Activated naive CD8-positive, alpha-beta T cell treated with anti-CD3 and anti-CD28 coated beads for 36 hours (primary cell): ENCODE results near the gene AASDH. TPM values are rescaled to one million over a fixed set of nuclear protein-coding genes. Genes with fewer than 3 reads are reported as not detected.

Source experiments
- DNase-seq: peaks from one replicate; pipeline ENCODE4 v3.0.0; 2021
- H3K27ac Mint-ChIP-seq: one replicate; pipeline ENCODE4 v1.8.0; 2022; ENCODE audit warnings: mild to moderate bottlenecking, moderate library complexity, mixed read lengths
- H3K27me3 Mint-ChIP-seq: one replicate; pipeline ENCODE4 v1.8.0; 2022; ENCODE audit warnings: mild to moderate bottlenecking, mixed read lengths
- H3K36me3 Mint-ChIP-seq: one replicate; pipeline ENCODE4 v1.8.0; 2021; ENCODE audit warnings: mild to moderate bottlenecking, mixed read lengths
- H3K4me1 Mint-ChIP-seq: one replicate; pipeline ENCODE4 v1.8.0; 2021; ENCODE audit warnings: mixed read lengths
- H3K4me3 Mint-ChIP-seq: one replicate; pipeline ENCODE4 v1.8.0; 2022; ENCODE audit warnings: mild to moderate bottlenecking, moderate library complexity, mixed read lengths
- H3K9me3 Mint-ChIP-seq: one replicate; pipeline ENCODE4 v1.8.0; 2022; ENCODE audit warnings: mixed read lengths
- total RNA-seq, 2 experiments: library from RNA; stranded (reverse); gene quantifications; one replicate each; pipeline ENCODE4 v1.2.3, GENCODE V29; 2021

AASDH gene
- total RNA-seq, 2 experiments from 2014 or later: 9.7 to 11.4 TPM

- no peaks in the 10 kb centered on the region for H3K4me1 Mint-ChIP-seq
- no peaks in the 10 kb centered on the region for H3K36me3 Mint-ChIP-seq
- no peak overlapping the region for H3K4me3 Mint-ChIP-seq
- no peaks in the 10 kb centered on the region for H3K9me3 Mint-ChIP-seq
- H3K27ac Mint-ChIP-seq: no peak overlapping the region
- DNase-seq: no peak
- no peaks in the 10 kb centered on the region for H3K27me3 Mint-ChIP-seq
Measured at GRCh38 chr4:56315041-56315440, 72.2 kb downstream of the AASDH start.

DNA sequence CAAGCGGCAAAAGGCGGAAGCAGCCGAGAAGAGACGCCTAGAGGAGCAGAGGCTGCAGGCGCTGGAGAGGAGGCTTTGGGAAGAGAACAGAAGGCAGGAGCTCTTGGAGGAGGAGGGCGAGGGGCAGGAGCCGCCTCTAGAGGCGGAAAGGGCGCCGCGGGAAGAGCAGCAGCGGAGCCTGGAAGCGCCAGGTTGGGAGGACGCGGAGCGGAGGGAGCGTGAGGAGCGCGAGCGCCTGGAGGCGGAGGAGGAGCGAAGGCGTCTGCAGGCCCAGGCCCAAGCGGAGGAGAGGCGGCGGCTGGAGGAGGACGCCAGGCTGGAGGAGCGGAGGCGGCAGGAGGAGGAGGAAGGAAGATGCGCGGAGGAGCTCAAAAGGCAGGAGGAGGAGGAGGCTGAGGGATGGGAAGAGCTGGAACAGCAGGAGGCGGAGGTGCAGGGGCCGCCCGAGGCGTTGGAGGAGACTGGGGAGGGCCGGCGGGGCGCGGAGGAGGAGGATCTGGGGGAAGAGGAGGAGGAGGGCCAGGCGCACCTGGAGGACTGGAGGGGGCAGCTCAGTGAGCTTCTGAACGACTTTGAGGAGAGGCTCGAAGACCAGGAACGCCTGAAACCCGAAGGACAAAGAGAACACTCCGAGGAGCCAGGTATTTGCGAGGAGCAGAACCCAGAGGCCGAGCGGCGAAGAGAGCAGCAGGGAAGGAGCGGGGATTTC, 72.9 kb downstream of the AASDH start:
- Mint-ChIP-seq H3K27ac (no peak overlapping the region), H3K27me3 (no peaks in the 10 kb centered on the region), H3K36me3 (no peaks in the 10 kb centered on the region), H3K4me1 (no peaks in the 10 kb centered on the region), H3K9me3 (no peaks in the 10 kb centered on the region), H3K4me3 (no peak overlapping the region)
- DNase-seq: no peak

- H3K4me3 Mint-ChIP-seq: no peak overlapping the region
- H3K27ac Mint-ChIP-seq: no peak overlapping the region
- H3K27me3 Mint-ChIP-seq: no peaks in the 10 kb centered on the region
- no peak for DNase-seq
- H3K36me3 Mint-ChIP-seq: no peaks in the 10 kb centered on the region
- no peaks in the 10 kb centered on the region for H3K9me3 Mint-ChIP-seq
- H3K4me1 Mint-ChIP-seq: no peaks in the 10 kb centered on the region
Measured at GRCh38 chr4:56313132-56313531, 74.2 kb downstream of the AASDH start.

- no peaks in the 10 kb centered on the region for H3K4me1 Mint-ChIP-seq
- H3K27ac Mint-ChIP-seq: no peak overlapping the region
- no peak overlapping the region for H3K4me3 Mint-ChIP-seq
- no peaks in the 10 kb centered on the region for H3K27me3 Mint-ChIP-seq
- H3K36me3 Mint-ChIP-seq: no peaks in the 10 kb centered on the region
- no peaks in the 10 kb centered on the region for H3K9me3 Mint-ChIP-seq
- no peak for DNase-seq
Measured at GRCh38 chr4:56311299-56311975, 75.9 kb downstream of the AASDH start.

GRCh38 chr4:56310401-56311125, 76.7 kb downstream of the AASDH start:
- Mint-ChIP-seq H3K27ac (no peak overlapping the region), H3K27me3 (no peaks in the 10 kb centered on the region), H3K9me3 (no peaks in the 10 kb centered on the region), H3K4me1 (no peaks in the 10 kb centered on the region), H3K36me3 (no peaks in the 10 kb centered on the region), H3K4me3 (no peak overlapping the region)
- DNase-seq: no peak

DNA sequence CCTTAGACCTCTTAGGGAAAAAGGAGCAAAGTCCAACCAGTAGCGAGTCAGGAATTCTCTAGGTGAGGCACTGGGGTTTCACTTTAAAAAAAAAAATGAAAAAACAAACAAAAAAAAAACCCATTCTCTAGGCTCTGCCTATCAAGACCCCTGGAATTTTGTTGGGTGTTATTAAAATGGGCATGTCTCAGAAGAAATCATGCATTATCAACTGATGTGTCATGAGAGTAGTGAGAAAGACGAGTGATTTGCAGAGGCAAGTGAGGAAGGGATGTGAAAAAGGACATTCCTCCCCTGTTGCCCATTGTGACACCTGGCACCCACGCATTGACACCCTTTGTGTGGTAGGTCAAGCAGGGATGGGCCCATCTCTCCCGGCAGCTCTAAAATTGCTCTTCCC, 78.9 kb downstream of the AASDH start:
- Mint-ChIP-seq H3K9me3 (no peaks in the 10 kb centered on the region), H3K27me3 (no peaks in the 10 kb centered on the region), H3K36me3 (no peaks in the 10 kb centered on the region), H3K4me1 (no peaks in the 10 kb centered on the region), H3K27ac (no peak overlapping the region), H3K4me3 (no peak overlapping the region)
- no peak for DNase-seq

DNA sequence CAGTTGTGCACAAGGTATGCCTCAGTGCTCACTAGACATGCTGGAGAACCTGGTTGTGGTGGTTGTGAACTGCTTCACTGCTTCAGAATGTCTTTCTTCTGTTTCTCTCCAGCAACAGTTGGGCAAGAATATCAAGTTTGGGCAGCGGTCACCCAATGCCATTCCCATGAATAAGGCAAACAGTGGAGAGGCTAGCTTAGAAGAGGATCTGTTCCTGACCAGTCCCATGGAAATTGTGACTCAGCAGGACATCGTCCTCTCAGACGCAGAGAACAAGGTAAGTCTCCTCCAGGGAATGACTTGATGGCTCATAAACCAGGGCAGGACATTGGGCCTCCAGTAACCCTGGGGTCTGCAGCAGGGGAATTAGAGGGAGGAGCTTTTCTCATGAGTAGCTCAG, 79.9 kb downstream of the AASDH start:
- Mint-ChIP-seq H3K9me3 (no peaks in the 10 kb centered on the region), H3K4me1 (no peaks in the 10 kb centered on the region), H3K27ac (no peak overlapping the region), H3K27me3 (no peaks in the 10 kb centered on the region), H3K4me3 (no peak overlapping the region), H3K36me3 (no peaks in the 10 kb centered on the region)
- no peak for DNase-seq

GRCh38 chr4:56305390-56305789, 81.9 kb downstream of the AASDH start:
- H3K4me1 Mint-ChIP-seq: peaks cover 6% of the 10 kb centered on the region
- peaks cover 6% of the 10 kb centered on the region for H3K27me3 Mint-ChIP-seq
- no peaks in the 10 kb centered on the region for H3K9me3 Mint-ChIP-seq

GRCh38 chr4:56303921-56304320, 83.4 kb downstream of the AASDH start:
- peaks cover 6% of the 10 kb centered on the region for H3K4me1 Mint-ChIP-seq
- H3K4me3 Mint-ChIP-seq: no peak overlapping the region
- H3K27me3 Mint-ChIP-seq: peaks cover 6% of the 10 kb centered on the region
- no peak overlapping the region for H3K27ac Mint-ChIP-seq
- no peaks in the 10 kb centered on the region for H3K9me3 Mint-ChIP-seq
- H3K36me3 Mint-ChIP-seq: no peaks in the 10 kb centered on the region
- no peak for DNase-seq

More at GRCh38 chr4:56305390-56305789, 81.9 kb downstream of the AASDH start:
- no peak overlapping the region for H3K27ac Mint-ChIP-seq
- H3K4me3 Mint-ChIP-seq: no peak overlapping the region
- no peaks in the 10 kb centered on the region for H3K36me3 Mint-ChIP-seq
- DNase-seq: no peak

- H3K27ac Mint-ChIP-seq: no peak overlapping the region
- no peaks in the 10 kb centered on the region for H3K36me3 Mint-ChIP-seq
- no peak for DNase-seq
- H3K4me3 Mint-ChIP-seq: no peak overlapping the region
- peaks cover 6% of the 10 kb centered on the region for H3K4me1 Mint-ChIP-seq
- peaks cover 6% of the 10 kb centered on the region for H3K27me3 Mint-ChIP-seq
- no peaks in the 10 kb centered on the region for H3K9me3 Mint-ChIP-seq
Measured at GRCh38 chr4:56302760-56303159, 84.5 kb downstream of the AASDH start.

DNA sequence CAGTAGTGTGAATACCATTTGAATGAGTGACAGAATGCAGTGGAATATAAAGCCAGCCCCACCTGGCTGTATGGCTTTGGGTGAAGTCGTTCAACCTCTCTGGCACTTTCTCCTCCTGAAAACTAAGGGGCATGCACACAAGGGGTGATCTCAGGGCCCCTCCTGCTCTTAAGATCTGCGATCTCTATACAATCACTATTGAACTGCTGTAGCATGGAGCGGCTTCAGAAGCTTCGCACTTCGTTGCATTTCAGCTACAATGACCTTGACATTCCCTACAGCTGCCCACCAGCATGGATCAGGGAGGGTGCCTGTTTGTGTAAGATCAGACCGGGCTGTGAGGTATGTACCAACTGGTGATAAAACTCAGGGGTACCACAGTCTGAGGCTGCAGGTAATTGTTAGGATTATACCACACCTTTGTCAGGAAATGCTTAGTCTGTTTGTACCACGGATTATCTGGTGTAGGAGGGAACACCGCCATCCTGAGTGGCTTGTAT, 85.2 kb downstream of the AASDH start:
- Mint-ChIP-seq H3K27ac (no peak overlapping the region), H3K27me3 (peaks cover 6% of the 10 kb centered on the region), H3K4me3 (no peak overlapping the region), H3K9me3 (no peaks in the 10 kb centered on the region), H3K36me3 (no peaks in the 10 kb centered on the region), H3K4me1 (peaks cover 6% of the 10 kb centered on the region)
- no peak for DNase-seq

DNA sequence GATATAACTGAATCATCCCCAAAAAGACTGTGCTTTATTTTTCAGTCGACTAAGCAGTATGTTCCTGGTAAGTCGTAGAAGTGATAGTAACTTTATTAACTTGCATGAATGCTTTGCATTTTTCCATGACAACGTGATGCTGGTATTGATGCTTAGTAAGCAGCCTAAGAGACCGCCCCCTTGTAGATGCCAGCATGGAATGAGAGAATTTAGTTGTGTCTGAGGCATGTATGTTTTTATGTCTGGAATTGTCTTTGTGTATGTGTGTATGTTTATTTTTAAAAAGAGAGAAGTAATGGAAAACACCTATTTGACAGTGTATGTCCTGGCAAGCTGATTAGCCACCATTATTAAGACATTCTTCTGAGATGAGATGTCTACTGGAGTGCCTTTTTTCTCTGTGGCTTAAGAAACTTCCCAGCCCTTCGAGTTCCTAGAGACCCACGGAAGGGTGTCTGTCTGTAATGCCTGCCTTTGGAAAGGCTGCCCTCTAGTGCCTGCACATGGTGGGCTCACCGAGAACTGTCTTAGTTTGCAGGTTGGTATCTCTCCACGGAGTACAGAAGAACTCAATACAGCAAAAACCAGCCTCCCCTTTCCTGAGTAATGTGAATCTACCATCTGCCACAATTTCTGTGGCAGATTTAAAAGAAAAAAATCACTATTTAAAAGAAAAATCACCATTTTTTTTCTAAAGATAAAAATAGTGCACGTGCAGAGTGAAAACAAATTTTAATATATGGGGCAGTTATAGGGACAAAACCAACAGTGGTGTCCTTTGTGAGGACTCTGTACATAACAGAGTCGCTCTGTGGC, 85.9 kb downstream of the AASDH start:
- no peak overlapping the region for H3K4me3 Mint-ChIP-seq
- peak; percentile 55 for DNase-seq
- no peaks in the 10 kb centered on the region for H3K36me3 Mint-ChIP-seq
- H3K4me1 Mint-ChIP-seq: peaks cover 6% of the 10 kb centered on the region
- no peak overlapping the region for H3K27ac Mint-ChIP-seq
- H3K9me3 Mint-ChIP-seq: no peaks in the 10 kb centered on the region
- peaks cover 6% of the 10 kb centered on the region for H3K27me3 Mint-ChIP-seq

GRCh38 chr4:56298236-56298635, 89.1 kb downstream of the AASDH start:
- no peak for DNase-seq
- peaks cover 6% of the 10 kb centered on the region for H3K27me3 Mint-ChIP-seq
- H3K9me3 Mint-ChIP-seq: peaks cover 2% of the 10 kb centered on the region
- peaks cover 6% of the 10 kb centered on the region for H3K4me1 Mint-ChIP-seq
- H3K27ac Mint-ChIP-seq: no peak overlapping the region
- no peak overlapping the region for H3K4me3 Mint-ChIP-seq
- H3K36me3 Mint-ChIP-seq: no peaks in the 10 kb centered on the region

DNA sequence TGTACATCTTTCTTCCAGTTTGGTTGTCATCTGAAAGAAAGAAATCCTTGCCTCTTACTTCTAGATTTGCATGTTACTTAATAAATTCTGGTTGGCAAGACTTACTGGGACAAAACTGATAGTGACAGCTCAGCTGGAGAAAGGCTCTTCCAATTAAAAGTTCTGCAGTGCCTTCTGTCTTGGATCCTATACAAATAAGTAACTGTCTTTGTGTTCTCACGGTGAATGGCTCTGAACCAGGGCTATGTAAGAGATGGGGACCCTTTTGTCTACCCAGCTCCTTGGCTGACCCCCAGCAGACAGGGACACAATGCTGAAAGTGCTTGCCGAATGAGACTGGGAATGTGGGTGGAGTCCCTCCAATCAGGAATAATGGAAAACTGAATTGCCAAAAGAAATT, 89.5 kb downstream of the AASDH start:
- Mint-ChIP-seq H3K36me3 (no peaks in the 10 kb centered on the region), H3K4me3 (no peak overlapping the region), H3K27ac (no peak overlapping the region), H3K27me3 (peaks cover 6% of the 10 kb centered on the region), H3K9me3 (peaks cover 5% of the 10 kb centered on the region), H3K4me1 (peaks cover 6% of the 10 kb centered on the region)
- DNase-seq: no peak

DNA sequence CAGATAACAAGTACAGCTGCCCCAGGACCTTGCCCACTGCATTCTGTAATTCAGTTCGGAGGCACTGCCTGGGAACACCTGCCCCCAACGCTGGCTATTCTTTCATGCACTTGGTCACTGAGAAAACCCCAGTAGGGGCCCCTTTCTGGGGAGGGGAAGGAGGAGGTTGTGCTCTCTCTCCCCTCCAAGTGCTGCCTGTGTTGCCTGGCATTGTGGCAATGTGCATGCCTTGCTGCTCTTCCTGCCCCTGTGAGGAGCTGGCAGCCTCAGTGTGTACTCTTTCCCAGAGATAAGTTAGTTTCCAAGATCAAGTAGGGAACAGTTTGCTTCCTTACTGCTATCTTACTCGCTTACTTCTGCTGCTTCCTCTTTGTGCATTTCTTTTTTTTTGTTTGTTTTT, 90.8 kb downstream of the AASDH start:
- Mint-ChIP-seq H3K4me3 (no peak overlapping the region), H3K36me3 (no peaks in the 10 kb centered on the region), H3K9me3 (peaks cover 5% of the 10 kb centered on the region), H3K27ac (no peak overlapping the region), H3K4me1 (peaks cover 6% of the 10 kb centered on the region), H3K27me3 (peaks cover 6% of the 10 kb centered on the region)
- DNase-seq: no peak
